CD4-positive, alpha-beta T cell treated with Interleukin-2 at 100 ng/mL for 4 hours (primary cell): ENCODE data around the gene LIPG.
"Not testable (repeated sequence)": the region's sequence is repeated elsewhere in the genome, so short reads cannot be mapped to it uniquely, and the experiment has no call there.

Experiments used
- DNase-seq: peaks from one replicate; pipeline ENCODE4 v3.0.0-alpha.2; 2020; ENCODE audit warnings: low spot score

Gene LIPG

DNA sequence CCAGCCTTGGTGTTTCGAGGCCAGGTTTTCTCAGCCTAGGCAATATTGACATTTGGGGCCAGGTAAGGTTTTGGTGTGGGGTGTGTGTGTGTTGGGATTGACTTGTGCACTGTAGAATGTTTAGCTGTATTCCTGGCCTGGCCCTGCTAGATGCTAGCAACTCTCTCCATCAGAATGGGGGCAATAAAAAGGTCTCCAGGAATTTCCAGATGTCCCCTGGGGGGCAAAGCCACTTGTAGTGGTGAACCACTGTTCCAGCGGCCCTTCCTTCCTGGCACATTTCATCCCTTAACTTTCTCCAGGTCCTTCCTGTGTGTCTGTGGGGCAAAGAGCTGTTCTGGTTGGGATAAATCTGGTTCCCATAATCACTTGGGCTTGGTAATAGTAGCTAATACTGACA is 12.0 kb downstream of the LIPG start:
- DNase-seq = no peak

DNA sequence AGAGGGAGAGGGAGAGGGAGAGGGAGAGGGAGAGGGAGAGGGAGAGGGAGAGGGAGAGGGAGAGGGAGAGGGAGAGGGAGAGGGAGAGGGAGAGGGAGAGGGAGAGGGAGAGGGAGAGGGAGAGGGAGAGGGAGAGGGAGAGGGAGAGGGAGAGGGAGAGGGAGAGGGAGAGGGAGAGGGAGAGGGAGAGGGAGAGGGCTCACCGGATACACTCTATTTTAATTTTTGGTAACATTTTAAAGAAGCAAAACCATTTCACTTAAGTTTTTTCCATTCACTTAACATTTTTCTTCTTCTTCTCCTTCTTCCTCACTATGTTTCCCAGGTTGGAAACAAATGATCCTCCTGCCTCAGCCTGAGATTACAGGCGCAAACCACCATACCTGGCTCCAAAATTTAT is 17.2 kb downstream of the LIPG start:
- not testable (repeated sequence) for DNase-seq

DNA sequence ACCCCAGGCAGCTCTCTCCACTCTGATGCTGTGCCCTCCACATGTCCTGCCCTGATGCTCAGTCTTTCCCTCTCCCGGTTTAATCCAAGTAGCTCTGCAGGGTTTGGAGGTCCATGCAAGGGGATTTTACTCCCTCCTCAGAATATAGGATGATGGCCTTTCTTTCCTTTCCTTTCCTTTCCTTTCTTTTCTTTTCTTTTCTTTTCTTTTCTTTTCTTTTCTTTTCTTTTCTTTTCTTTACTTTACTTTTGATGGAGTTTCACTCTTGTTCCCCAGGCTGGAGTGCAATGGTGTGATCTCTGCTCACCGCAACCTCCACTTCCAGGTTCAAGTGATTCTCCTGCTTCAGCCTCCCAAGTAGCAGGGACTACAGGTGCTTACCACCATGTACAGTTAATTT is 17.7 kb downstream of the LIPG start:
- not testable (repeated sequence) for DNase-seq

DNA sequence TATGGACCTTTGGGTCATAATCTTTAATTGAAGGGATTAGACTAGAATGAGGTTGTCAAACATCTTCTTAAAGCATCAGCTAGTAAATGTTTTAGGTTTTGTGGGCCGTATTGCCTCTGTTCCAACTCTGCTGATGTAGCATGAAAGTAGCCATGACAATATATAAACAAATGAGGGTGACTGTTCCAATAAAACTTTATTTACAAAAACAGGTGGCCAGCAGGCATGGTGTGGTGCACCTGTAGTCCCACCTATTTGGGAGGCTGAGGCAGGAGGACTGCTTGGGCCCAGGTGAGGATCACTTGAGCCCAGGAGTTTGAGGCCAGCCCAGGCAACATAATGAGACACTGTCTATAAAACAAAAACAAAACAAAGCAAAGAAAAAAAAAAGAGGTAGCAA is 18.4 kb downstream of the LIPG start:
- DNase-seq = no peak

DNA sequence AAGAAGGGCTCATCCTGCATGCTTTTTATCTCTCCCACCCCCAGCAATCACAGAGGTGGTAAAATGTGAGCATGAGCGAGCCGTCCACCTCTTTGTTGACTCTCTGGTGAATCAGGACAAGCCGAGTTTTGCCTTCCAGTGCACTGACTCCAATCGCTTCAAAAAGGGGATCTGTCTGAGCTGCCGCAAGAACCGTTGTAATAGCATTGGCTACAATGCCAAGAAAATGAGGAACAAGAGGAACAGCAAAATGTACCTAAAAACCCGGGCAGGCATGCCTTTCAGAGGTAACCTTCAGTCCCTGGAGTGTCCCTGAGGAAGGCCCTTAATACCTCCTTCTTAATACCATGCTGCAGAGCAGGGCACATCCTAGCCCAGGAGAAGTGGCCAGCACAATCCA is 19.5 kb downstream of the LIPG start:
- DNase-seq = no peak

DNA sequence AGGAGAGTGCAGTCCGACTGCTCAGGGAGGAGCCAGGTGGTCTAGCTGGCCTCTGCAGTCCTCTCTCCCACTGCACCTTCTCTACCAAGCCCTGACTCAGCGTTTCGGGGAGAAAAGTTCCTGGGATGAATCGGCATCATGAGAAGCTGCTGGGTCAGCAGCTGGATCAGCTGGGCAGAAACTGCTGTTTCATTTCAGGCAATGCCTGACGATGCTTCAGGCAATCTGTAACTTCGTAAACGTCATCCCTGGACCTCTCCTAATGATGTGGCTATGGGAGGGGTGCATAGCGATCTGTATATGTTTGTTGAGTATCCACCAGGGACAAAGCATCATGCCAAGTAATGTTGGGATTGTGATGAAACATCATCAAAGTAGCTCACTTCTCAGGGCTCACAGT is 20.7 kb downstream of the LIPG start:
- no peak for DNase-seq

DNA sequence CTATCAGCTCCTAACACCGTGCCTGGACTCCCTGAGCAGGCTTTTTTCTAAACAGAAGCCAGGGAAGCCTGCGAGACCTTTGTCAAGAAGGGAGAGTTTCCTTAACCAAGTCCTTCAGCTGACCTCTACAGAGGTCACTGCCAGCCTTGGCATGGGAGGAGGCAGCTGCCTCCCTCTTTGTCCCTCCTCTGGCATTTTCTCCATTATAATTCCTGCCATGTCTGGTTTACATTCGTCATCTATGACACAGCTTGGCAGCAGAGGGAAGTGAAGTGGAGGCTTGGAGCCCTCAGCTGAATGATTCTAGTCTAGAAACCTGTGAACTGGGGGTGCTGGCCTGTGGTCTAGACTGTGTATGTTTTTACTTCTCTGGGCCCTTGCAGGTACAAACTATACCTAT is 22.5 kb downstream of the LIPG start:
- no peak for DNase-seq

DNA sequence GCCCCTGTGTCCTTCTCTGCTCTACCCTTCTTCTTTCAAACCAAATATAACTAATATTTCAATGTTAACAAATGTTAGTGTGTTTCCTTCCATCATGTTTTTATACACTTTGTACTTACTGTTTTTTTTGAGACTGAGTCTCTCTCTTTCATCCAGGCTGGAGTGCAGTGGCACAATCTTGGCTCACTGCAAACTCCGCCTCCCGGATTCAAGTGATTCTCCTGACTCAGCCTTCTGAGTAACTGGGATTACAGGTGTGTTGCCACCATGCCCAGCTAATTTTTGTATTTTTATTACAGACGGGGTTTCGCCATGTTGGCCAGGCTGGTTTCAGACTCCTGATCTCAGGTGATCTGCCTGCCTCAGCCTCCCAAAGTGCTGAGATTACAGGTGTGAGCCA is 23.1 kb downstream of the LIPG start:
- not testable (repeated sequence) for DNase-seq

DNA sequence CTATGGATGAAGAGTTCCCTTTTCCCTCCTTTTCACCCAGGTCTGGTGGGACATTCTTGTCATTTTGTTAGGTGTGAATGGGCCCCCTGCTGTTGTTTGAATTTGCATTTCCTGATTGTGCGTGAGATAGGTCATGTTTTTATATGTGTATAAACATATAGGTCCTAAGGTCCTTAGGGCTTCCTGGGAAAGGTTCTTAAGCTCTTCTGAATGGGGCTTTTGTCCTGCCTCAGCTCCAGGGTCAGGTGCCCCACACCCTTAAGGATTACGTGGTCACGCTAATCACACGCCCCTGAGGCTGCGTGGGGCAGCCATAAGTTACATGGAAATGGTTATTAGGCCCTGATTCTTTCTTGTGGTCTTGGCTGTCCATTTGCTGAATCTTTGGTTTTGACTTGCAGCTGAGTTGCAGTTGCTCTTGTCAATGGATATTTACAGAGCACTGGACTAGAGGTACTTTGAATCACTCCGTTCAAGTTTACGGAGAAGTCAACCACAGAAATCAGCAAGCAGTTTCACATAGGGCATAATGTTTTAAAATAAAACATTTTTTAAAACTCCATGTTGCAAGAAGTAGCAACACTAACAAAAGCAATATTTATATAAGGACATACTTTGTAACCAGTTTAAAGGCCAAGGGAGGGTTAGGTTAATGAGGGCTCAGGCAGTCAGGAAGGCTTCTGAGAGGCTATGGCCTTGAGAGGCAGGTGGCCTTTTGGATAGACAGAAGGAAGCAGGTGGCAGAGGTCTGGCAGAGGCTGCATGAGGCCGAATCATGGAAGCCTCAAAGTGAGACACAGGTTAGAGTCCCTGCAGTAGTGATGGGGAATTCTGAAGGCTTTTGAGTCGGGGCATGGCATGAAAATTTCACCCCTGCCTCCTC is 24.2 kb downstream of the LIPG start:
- DNase-seq = no peak

DNA sequence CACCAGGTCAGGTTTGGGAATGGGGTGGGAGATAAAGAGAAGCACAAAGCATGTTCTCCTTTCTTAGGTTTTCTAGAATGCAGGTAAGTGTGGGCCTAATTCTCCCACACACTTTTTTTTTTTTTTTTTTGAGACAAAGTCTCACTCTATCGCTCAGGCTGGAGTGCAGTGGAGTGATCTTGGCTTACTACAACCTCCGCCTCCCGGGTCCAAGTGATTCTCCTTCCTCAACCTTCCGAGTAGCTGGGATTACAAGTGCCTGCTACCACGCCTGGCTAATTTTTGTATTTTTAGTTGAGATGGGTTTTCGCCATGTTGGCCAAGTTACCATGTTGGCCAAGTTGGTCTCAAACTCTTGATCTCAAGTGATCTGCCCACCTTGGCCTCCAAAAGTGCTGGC is 26.3 kb downstream of the LIPG start:
- no peak for DNase-seq

DNA sequence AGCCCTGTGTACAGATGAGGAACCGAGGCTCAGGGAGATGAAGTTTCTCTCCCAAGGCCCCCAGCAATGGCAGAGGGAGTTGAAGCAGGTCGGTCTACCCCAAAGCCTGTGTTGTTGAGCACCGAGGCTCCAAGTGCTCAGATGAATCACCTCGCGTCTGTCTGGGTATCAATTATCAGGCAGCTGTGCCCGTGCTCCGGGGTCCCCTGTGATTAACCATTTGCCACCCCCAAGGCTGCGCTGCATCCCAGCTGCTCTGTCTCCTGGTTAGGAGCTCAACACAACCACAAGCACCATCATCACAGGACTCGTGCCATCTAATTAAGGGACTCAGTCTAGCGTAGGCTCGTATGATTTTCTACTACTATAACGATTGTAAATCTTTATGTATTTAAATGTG is 27.1 kb downstream of the LIPG start:
- DNase-seq = no peak

DNA sequence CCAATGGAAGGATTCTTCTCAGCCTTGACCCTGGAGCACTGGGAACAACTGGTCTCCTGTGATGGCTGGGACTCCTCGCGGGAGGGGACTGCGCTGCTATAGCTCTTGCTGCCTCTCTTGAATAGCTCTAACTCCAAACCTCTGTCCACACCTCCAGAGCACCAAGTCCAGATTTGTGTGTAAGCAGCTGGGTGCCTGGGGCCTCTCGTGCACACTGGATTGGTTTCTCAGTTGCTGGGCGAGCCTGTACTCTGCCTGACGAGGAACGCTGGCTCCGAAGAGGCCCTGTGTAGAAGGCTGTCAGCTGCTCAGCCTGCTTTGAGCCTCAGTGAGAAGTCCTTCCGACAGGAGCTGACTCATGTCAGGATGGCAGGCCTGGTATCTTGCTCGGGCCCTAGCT is 28.8 kb downstream of the LIPG start:
- DNase-seq = no peak

DNA sequence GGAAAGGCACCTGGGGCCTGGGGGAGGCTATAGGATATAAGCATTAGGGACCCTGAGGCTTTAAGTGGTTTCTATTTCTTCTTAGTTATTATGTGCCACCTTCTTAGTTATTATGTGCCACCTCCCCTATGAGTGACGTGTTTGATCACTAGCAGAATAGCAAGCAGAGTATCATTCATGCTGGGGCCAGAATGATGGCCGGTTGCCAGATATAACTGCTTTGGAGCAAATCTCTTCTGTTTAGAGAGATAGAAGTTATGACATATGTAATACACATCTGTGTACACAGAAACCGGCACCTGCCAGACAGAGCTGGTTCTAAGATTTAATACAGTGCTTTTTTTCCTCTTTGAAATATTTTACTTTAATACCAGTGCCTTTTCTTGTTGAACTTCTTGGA is 29.4 kb downstream of the LIPG start:
- no peak for DNase-seq

DNA sequence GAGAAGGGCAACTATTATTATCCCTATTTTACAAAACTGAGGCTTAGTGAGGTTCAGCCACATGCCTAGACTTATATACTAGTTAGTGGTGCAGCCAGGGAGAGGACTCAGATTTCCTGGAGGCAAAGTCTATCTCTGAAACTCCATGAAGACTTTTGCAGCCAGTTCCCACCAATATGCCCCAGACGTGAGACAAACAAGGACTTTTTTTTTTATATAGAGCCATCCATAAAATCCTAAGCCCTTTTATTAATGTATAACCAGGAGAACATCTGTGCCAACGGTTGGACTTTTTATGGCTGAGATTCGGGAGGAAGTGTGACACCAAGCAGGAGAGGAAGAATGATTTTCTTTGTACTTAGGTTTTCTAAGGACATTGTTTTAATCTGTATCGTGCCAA is 29.9 kb downstream of the LIPG start:
- DNase-seq = no peak

DNA sequence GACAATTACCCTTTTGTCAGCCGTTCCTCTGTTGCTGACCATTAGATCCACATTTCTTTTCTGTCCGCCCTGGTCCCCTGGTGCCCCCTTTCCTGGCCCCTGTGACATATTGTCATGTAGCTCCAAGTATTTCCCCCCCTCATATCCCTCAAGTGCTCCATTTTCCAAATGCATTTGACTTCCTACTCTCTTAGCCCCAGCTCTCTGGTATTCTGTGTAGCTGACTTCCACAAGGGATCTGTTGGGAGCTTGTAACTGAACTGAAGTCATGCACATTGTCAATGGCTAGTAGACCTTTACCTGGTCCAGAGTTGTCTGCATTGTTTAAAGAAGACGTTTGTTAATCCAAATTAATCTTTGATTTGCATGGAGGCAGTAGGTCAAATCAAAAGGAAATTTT is 34.8 kb downstream of the LIPG start:
- no peak for DNase-seq

DNA sequence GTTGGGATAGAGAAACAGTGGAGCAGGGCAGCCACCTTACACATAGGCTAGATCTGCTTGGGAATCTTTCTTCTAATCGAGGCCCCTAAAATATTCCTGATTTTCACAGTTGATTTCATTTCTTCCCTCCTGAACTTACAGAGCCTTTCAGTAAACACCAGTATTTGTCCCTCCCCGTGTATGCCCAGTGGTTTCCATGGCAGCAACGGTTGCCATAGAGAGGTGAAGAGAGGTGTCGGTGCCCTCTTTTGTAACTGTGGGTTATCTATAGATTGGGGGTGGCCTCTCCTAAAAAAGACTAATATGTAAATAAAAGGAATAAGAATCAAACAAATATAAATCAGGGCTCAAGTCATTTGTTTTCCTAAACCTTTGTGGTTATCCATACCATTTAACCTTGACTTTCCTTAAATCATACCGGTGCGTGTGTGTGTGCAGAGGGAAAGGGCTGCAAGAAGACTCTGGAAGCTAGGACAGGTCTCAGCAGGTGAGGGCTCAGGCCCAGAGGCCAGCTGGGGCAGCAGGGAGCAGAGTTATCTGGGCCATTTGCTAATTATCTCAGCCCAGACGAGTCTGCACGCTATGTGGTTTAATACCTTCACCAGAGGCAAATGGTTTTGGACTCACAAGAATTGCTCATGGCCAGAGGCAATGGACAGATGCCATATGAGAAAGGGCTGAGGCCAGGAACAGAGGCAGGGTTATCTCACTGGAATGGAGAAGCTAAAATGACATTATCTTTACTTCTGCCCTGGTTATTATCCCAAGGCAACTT is 35.5 kb downstream of the LIPG start:
- DNase-seq = no peak

DNA sequence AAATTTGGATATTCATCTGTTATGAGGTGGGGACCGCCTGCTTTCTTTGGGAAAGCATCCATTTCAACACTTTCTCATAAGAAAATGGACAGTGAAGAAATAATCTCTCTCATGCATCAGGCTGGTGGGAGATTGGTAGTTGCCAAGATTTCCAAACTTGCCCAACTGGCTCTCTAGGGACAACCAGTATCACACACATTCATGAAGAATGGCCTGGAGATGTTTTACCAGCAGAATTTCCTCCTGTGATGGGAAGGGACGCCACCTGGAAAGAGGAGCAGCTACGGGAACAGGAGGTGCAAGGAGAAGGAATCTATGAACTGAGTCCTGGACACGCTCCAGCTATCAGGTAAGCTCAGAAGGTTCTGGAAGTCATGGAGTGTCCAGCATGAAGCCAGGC is 39.4 kb downstream of the LIPG start:
- no peak for DNase-seq

DNA sequence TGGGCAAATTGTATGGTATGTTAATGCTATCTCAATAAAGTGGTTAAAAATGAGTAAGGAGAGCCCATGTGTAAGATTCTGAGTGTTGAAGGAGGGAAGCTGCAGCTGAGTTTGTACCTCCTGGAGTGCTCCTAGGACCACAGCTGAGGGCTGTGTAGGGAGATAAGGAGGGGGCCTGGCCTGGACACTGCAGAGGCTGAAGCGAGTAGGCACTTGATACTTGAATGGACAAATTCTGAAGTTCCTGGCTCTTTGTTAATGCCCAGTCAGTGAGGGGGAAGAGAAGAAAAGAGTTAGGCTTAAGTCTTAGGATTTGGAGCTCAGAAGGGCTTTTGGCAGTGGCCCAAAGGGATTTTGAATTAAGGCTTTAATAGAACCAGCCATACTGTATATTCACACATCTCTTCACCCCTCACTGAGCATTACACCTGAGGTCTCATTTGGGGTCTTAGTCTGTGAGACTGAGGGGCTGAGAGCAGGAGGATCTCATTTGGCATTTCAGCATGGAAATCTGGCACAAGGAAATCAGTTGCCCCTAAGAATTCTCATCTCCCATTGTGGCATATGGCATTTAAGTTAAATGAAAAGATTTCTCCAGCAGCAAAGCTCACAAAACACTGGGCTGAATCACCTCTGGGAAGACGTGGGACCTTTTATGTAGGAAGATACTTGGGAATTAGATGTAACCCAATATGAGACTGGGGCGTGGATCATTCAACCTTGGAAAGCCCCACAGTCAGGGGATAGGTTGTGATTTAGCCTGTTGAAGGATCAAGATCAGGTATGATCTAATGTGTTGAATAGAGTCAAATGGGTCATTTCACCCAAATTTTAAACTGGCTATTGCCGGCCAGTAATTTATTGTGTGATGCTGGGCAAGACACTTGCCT is 46.8 kb downstream of the LIPG start:
- DNase-seq = no peak

DNA sequence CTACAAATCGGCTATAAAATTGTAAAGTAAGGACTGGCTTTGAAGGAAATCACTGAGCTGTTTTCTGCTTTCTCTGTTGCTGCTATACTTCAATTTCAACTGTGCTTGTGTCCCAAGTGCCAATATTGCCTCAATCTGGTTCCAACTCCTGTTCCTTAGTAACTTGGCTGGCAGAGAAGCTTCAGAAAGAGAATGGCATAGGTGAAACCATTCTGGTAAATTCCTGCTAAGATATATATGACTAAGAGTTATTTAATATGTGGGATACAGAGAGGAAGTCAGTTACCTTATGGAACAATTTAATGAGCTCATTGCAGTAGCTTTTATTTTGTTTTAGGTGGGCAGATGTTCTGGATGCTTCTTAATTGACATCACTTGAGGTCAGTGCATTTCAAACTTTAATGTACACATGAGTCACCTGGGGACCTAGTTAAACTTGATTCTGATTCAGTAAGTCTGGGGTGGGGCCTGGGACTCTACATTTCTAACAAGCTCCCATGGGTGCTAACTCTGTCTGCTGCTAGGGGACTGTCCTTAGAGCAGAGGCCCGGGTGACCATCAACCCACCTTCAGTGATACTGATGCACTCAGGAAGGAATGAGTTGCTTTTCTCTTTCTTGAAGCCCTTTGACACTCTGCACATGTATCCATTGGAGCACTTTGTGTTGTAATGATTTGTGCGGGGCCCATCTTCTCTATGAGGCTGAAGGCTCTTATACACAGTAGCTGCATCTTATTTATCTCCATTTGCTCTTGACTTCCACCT is 47.6 kb downstream of the LIPG start:
- DNase-seq = no peak

DNA sequence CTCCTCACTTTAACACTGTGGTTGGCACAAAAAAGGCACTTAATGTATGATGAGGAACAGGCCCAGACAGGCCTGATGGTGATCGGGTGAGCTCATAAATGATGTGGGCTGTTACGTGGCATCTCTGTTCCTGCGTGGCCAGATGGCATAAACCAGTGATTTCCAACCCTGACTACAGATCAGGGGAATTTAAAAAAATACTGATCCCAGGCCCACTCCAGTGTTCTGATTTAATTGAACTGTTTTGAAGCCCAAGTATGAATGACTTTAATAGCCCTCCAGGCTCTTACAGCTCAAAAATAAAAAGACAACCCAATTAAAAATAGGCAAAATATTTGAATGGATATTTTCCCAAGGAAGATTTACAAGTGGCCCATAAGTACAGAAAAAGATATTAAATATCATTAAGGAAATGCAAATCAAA is 48.2 kb downstream of the LIPG start:
- no peak for DNase-seq

DNA sequence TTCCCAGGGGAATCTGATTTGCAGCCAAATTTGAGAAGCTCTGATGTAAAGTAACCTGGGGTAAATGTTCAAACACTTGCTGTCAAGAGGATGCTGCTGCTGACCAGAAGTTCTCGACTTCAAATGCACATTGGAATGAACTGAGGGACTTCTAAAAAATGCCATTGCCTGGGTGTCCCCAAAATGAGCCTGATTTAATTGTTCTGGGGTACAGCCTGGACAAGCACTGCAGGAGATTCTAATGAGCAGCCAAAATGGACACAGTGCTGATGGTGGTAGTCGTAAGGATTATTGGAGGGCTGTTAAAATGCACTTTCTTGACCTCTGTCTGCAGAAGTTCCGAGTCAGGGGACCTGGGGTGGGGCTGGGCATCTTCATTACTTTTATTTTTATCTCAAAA is 49.5 kb downstream of the LIPG start:
- DNase-seq = no peak
